Astrocyte of the hippocampus (primary cell): ENCODE results near the gene ZIM2.
A peak's percentile ranks its signal among the peaks of the same experiment; 100 is the strongest.

Experiments used
- DNase-seq: peaks from one replicate; pipeline ENCODE4 v3.0.0; 2011; ENCODE audit warnings: low read depth, low spot score

ZIM2 gene

DNA sequence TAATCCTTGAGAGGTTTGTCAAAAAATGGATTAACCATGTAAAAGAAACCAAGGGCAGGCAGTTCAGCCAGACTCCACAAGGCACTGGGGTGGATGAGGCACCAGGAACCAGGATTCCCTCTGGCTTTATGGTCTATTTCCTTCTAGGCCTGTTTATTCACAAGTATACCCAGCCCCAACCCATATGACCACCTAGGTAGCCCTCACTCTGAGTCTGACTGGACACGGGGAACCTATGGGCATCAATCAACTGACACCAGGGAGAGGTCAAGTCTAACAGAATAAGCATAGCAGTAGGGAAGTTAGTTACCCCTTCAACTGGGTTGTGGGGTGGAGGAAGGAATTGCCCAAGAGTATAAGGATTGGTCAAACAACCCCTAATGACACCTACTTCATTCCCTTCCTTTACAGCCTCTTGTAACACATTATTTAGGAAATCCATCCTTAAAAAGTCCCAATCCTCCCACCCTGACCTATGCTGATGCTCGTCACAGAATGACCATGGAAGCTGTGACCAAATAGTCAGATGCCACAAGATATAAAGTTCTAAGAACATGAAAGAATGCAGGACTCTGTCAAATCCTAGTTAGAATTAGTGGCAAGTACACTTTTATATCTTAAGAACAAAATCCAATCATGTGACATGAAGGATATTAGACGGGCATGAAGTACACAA lies 31.7 kb downstream of the ZIM2 start:
- no peak for DNase-seq

DNA sequence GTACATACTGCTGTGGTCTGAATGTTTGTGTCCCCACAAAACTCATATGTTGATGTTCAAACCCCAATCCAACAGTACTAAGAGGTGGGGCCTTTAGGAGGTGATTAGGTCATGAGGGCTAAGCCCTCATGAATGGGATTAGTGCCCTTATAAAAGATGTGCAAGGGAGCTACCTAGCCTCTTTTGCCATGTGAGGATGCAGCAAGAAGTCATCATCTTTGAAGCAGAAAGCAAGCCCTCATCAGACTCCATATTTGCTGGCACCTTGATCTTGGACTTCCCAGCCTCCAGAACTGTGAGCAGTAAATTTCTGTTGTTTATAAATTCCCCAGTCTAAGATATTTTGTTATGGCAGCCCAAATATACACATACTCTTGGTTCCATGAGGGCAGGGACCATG lies 33.9 kb downstream of the ZIM2 start:
- DNase-seq = no peak

DNA sequence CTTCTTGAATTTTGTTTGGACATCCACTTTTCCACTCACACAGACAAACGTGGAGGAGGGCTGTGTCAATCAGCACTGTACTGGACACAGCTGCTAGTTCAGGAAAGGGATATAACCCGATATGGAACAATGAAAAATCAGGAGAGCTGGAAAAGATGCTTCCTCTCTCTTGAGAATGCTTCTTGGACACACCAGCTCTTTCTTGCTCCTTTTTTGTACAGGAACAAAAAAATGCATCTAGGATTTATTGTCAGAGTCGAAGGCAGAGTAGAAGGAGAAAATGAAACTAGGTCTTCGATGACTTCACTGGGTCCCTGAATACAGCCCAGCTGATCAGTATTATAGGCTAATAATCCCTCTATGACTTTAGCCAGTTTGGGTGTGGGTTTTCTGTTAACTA lies 62.2 kb downstream of the ZIM2 start:
- DNase-seq = no peak

DNA sequence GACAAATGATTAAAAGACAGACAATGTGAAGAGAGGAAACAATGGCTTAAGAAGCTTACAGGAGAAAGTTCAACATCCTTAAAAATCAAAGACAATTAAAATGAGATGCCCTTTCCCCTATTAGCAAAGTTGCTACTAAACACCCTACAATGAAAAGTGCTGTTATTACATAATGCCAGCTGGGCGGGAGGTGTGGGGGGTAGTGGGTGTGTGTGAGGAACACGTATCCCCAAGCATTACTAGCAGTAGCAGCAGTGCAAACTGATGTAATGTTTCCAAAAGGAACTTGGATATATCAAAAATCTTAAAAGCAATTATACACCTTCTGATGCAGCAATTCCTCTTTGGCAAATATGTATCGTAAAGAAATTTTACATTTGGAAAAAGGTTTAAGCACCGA lies 70.9 kb downstream of the ZIM2 start:
- no peak for DNase-seq

DNA sequence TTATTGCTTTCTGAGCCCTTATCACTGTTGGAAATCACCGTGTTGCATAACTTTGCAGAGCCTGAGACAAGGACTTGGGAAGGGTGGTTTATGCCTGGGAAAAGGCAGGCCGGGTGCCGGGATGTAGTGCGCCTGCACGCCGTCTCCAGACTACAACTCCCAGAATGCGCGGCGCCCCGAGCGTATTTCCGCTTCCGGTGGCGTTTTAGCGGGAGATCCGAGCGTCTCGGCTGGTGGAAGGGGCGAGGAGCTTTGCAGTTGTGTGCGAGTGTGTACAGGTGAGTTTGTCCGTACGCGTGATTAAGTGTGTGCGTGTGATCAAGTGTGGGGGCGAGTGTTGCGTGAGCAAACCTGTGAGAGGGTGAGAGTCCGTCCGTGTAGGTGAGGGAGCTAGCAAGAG lies 75.4 kb downstream of the ZIM2 start:
- peak; percentile 74 for DNase-seq

DNA sequence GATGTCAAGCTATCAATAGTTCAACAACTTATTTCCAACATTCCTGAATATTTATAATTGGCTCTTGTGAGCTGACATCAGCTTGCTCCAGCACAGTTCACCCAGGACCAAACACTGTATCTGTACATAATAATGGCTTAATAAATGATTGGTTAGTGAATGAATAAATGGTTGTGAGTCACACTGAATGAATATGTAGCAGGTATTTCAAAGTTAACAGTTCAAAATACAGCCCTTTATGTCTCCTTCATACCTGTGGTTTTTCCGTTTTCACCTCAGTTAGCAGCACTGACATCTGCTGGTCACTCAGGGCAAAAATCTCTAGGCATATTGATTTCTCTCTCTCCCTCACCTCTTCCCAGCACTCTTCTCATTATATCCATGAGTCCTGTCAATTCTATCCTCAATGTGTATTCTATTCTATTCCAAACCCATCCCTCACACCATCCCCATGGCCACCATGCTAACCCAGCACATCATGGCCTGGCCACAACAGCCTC lies 76.3 kb downstream of the ZIM2 start:
- peak; percentile 22 for DNase-seq

DNA sequence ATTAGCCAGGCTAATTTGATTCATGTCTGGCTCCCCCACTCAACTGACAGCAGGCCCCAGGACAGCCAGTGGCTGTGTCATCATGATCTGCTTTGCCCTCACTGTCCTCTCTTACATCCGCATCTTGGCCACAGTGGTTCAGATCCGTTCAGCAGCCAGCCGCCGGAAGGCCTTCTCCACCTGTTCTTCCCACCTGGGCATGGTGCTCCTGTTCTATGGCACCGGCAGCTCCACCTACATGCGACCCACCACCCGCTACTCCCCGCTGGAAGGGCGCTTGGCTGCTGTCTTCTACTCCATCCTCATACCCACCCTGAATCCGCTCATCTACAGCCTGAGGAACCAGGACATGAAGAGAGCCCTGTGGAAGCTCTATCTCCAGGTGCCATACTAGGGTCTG lies 79.7 kb downstream of the ZIM2 start:
- DNase-seq = no peak

DNA sequence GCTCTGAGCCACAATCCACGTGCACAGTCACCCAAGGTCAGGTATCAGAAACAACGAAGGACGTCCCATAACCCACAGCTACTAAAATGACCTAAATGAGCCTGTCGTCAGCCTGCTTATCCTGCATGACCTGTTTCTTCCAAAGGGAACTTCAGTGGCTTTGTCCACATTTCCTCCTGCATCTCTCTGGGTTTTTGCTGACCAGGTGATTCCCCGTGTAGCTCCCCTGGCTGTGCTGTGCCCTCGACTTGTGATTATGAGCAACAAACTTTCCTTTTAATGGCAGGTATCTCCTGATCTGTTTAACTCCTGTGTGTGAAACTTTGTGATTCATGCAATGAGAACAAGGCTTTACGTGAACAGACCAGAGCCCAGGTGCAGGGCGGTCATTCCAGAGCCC lies 81.0 kb downstream of the ZIM2 start:
- DNase-seq = no peak

DNA sequence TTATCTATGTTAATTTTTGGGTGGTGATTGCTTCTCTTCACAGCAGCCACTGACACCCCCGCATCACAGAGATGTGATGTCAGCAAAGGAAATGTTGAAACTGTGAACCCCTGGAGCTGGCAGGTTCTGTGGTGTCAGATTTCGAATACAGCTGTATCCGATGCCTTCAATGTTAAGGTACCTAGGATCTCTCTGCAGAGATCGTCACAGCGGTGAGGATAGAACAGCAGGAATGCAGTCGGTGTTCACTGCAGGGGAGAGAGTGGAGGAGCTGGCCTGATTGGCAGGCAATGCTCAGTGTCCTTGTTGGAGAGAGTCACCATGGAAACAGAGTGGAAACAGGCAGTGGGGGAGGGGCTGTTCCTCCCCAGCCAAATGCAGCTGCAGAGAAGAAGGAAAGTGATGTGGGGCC lies 89.4 kb downstream of the ZIM2 start:
- peak; percentile 11 for DNase-seq

DNA sequence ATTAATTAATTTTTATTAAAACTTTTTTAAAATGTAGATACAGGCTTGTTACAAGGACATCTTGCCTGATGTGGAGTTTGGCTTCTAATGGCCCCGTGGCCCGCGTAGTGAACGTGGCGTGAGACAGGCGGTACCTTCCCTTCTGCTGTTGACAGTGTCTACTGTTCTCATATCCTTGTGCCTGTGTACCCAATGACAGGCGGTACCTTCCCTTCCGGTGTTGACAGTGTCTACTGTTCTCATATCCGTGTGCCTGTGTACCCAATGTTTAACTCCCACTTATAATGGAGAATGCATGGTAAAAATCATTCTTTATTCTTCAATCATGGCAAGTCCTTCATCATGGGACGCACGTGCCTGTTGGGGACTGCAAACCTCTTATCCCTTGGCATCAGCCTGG lies 89.9 kb downstream of the ZIM2 start:
- no peak for DNase-seq

DNA sequence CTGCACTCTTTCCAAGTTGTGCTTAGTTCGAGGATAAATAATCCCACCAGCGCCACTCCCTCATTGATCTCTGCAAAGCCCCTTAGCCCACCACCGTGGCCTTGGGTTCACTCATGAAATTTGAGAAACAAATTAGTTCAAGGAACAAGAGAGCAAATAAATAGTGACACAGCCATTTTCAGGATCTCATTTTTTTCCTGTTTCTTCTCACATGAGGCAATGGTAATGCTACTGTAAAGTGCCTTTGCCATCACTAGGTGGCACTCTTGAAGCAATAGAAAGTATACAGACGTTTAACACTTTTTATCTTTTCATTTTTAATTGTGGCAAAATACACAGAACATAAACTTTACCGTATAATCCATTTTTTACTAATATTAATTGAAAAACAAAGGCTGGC lies 92.1 kb downstream of the ZIM2 start:
- peak; percentile 32 for DNase-seq

DNA sequence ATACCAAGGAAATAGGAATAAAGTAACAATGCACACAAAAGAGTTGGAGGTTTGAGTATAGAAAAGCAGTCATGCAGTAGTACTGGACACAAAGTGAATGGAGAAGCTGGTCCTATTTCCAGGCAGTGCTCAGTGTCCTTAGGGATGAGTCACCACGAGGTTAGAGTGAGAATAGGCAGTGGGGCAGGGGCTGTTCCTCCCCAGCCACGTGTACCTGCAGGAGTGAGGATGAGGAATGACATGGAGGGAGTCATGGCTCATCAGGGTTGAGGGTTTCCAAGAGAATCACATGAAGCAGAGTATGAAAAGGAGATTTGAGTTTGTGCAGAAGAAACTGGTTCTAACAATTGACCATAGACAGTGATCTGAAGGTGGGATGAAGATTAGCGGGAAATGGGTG lies 94.2 kb downstream of the ZIM2 start:
- DNase-seq = no peak

DNA sequence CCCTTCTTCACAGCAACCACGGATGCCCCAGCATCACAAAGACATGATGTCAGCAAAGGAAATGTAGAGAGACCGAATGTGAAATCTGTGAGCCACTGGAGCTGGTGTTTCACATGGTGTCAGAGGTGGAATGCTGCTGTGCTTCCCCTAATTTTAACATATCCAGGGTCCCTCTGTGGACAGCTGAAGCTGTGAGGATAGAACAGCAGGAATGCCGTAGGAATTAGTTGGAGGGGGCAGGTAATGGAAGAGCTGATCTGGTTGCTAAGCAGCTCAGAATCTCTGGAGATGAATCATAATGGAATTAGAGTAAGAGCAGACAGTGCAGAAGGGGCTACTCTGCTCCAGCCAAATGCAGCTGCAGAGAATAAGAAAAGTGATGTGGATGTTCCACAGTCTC lies 100.0 kb downstream of the ZIM2 start:
- DNase-seq = no peak

DNA sequence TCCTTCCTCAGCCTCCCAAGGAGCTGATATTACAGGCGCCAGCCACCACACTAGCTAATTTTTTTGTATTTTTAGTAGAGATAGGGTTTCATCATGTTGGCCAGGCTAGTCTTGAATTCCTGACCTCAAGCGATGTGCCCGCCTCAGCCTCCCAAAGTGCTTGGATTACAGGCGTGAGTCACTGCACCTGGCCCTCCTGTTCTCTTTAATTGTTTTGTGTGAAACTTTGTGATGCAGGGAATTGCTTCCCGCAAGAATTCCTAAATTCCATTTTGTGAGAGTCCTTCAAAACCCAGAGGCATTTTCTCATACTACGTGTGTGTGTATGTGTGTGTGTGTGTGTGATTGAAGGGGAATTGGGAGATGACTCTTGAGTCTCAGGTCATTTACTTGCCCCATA lies 104.0 kb downstream of the ZIM2 start:
- DNase-seq = no peak

DNA sequence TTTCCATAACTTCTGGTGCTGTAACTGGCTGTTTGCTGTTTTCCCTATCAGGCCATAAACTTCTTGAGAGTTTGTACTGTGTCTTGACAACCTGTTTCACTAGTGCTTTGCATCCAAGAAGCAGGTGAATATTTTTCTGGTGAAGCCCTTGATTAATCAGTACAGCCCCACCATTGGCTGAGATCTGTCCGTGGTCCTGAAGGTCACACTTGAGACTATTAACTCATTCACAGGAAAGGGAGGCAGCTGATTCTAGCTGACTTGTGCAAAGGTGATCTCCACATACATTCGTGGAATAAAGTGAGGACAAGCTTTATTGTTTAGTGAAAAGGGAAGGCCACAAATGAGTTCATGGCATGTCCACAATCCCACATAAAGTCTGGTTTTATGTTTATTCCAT lies 107.5 kb downstream of the ZIM2 start:
- DNase-seq = peak; percentile 10

DNA sequence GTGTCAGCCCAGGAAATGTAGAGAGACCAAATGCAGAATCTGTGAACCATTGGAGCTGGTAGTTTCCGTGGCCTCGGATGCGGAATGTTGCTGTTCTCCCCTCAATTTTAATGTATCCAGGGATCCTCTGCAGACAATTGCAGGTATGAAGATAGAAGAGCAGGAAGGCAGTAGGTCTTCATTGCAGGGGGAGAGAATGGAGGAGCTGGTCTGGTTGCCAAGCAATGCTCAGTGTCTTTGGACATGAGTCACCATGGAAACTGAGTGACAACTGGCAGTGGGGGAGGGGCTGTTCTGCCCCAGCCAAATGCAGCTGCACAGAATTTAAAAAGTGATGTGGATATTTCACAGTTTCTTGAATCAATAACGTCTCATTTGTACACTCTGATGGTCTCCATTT lies 112.8 kb downstream of the ZIM2 start:
- DNase-seq = no peak

DNA sequence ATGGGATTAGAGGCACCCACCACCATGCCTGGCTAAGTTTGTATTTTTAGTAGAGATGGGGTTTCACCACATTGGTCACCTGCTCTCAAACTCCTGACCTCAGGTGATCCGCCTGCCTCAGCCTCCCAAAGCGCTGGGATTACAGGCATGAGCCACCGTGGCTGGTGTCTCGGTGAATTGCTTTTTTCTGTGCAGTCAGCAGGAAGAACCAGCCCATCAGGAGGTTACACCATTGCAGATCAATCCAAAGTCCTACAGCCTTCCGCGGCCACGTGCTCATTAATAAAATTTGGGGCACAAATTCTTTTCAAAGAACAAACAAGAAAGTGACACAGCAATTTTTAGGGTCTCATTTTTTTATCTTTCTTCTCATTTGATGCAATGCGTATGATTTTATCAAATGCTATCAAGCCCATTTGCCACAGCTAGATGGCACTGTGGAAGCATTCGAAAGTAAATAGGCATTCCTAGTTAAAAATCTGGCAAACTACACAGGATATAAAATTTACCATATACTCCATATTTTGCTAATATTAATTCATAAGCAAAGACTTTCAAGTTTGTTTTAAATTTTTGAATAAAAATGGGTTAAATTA lies 114.6 kb downstream of the ZIM2 start:
- DNase-seq = no peak
